ENCODE results near the gene APOD.
"Not testable (repeated sequence)": the region's sequence is repeated elsewhere in the genome, so short reads cannot be mapped to it uniquely, and the experiment has no call there.

- TF ChIP-seq CTCF (IDR thresholded peaks at IDR 0.05; ENCODE audit: low read depth, low read length); POLR2A (IDR thresholded peaks at IDR 0.05; ENCODE audit: extremely low read depth, insufficient read length): not testable (repeated sequence)
Observed at GRCh38 chr3:195624603-195625560, 41.1 kb upstream of the APOD start.
